GM18867 (cell line): ENCODE measurements around the gene METRN.

Experiments
- ATAC-seq: cut with Tn5 transposase; IDR thresholded peaks from one replicate; pipeline ENCODE4 v1.9.1; 2021; ENCODE audit warnings: mild to moderate bottlenecking, moderate library complexity; ENCODE audit not compliant: unreplicated experiment

METRN gene

DNA sequence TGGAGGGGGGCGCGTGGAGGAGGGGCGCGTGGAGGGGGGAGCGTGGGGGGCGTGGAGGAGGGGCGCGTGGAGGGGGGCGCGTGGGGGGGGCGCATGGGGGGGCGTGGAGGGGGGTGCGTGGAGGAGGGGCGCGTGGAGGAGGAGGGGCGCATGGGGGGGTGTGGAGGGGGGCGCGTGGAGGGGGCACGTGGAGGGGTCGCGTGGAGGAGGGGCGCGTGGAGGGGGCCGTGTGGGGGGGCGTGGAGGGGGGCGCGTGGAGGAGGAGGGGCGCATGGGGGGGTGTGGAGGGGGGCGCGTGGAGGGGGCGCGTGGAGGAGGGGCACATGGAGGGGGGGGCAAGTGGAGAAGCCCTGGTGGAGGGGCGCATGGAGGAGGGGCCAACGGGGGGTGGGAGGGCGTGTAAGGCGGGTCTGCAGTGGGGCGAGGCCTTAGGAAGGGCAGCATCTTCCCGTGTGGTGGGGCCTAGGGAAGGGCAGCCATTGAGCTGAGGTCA, 52.9 kb downstream of the METRN start:
- no peak for ATAC-seq

DNA sequence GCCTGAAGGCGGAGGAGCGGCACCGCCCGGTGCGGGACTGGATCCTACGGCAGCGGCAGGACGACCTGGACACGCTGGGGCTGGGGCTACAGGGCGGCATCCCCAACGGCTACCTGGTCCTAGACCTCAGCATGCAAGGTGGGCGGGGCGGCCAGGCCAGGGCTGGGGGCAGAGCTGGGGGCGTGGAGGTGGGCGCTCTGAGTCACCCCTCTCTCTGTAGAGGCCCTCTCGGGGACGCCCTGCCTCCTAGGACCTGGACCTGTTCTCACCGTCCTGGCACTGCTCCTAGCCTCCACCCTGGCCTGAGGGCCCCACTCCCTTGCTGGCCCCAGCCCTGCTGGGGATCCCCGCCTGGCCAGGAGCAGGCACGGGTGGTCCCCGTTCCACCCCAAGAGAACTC, 53.5 kb downstream of the METRN start:
- ATAC-seq = no peak
